Measurements from ENCODE around the gene TMEM38A.
"Not testable (repeated sequence)": the region's sequence is repeated elsewhere in the genome, so short reads cannot be mapped to it uniquely, and the experiment has no call there.

TMEM38A gene

DNA sequence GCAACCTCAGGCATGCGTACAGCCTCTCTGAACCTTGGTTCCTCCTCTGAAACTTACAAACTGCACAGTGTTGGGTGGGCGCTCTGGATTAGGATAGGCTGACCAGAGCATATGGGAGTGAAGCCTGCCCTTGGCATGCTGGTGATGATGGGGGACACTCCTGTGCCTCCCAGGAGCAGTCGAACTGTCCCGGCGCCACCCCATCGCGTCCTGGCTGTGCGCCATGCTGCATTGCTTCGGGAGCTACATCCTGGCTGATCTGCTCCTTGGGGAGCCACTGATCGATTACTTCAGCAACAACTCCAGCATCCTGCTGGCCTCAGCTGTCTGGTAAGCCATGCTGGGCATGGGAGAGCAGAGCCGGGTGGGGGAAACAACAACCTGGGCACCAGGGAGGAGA is 18.9 kb downstream of the TMEM38A start:
- no peak for DNase-seq

- DNase-seq, result no peak
Observed at GRCh38 chr19:16682539-16682938, 21.6 kb downstream of the TMEM38A start.

GRCh38 chr19:16684216-16684615 is 23.3 kb downstream of the TMEM38A start:
- DNase-seq, result no peak

DNA sequence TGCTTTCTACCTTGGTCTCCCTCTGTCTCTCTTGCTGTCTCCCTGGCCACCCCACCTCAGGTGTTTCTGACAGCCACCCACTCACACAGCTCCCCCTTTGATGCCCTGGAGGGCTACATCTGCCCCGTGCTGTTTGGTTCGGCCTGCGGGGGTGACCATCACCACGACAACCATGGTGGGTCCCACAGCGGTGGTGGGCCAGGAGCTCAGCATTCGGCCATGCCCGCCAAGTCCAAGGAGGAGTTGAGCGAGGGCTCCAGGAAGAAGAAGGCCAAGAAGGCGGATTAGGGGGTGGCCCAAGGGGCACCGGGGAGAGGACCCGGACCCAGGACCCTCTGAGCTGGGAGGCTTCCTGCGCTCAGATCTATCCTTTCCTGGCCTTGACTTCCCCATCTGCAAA is 27.1 kb downstream of the TMEM38A start:
- DNase-seq, result no peak

DNA sequence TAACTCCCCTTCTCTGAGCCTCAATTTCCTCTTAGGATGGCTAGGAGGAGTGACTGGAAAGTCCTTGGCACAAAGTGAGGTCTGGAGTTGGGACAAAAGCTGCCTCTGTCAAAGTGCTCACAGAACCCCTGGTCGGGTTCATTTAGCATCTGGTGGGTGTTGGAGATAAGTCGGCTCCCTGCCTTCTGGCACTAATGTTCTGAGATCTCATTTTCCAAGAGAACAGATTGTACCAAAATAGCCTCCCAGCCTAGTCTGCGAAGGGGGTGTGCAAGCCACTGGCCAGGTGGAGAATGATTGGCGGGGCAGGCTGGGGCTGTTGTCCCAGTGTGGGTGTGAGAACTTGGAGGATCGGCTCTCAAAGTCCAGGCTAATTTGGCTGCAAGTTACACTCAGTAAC is 38.0 kb downstream of the TMEM38A start:
- no peak for DNase-seq

- DNase-seq, result no peak
Observed at GRCh38 chr19:16702123-16702522, 41.2 kb downstream of the TMEM38A start.

GRCh38 chr19:16703677-16704076 is 42.7 kb downstream of the TMEM38A start:
- no peak for DNase-seq

DNA sequence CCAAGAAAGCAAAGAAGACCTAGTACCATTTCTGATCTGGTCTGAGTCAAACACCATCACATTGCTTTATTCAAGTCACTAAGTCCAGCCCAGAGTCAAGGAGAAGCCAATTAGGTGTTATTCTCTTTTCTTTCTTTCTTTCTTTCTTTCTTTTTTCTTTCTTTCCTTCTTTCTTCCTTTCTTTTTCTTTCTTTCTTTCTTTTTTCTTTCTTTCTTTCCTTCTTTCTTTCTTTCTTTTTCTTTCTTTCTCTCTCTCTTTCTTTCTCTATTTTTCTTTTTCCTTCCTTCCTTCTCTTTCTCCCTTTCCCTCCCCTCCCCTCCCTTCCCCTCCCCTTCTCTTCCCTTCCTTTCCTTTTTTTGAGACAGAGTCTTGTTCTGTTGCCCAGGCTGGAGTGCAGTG is 49.9 kb downstream of the TMEM38A start:
- not testable (repeated sequence) for DNase-seq

DNA sequence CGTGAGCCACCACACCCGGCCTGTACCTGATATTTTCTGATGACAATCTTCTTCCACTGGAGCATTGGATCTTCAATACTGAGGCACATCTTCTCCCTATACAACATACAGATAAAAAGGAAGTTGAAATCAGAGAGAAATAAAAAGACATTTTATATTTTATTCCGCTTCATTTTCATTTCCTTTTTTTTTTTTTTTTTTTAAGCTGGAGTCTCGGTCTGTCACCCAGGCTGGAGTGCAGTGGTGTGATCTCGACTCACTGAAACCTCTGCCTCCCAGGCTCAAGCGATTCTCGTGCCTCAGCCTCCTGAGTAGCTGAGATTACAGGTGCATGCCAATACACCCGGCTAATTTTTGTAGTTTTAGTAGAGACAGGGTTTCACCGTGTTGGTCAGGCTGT is 51.4 kb downstream of the TMEM38A start:
- not testable (repeated sequence) for DNase-seq

- peak; percentile 21 for DNase-seq
Observed at GRCh38 chr19:16714702-16715287, 53.9 kb downstream of the TMEM38A start.

- DNase-seq, result no peak
Observed at GRCh38 chr19:16715611-16716010, 54.7 kb downstream of the TMEM38A start.

DNA sequence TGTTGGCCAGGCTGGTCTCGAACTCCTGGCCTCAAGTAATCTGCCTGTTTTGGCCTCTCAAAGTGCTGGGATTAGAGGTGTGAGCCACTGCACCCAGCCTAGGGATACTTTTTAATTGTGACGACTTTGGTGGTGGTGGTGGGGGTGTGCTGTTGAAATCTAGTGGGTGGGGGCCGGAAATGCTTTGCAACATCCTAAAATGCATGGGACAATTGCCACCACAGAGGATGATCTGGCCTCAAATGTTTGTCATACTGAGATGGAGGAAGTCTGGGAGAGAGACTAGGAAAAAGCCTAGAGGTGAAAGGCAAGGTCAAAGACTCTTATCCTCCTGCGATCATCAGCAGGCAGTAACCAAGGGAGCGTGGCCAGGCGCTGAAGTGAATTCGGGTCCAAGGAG is 60.1 kb downstream of the TMEM38A start:
- no peak for DNase-seq

- DNase-seq, result no peak
Observed at GRCh38 chr19:16722591-16722990, 61.7 kb downstream of the TMEM38A start.

DNA sequence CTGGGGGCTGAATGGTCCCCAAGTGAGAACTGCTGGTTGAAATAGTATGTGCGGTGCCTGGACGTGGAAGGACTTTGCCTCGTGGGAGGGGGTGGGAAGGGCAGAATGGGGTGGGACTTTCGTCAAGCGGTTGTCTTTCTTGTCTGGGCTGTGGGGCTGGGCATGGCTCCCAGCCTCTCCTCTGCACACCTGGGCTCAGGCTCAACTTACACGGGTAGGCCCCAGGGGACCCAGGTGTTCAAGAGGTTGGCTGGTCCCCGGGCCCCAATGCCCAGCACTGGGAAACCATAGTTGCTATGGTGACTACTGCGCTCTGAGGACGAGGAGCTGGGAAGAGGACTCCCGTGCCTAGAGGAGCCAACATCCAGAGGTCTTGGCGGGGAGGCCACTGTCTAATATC is 66.0 kb downstream of the TMEM38A start:
- no peak for DNase-seq

- DNase-seq, result not testable (repeated sequence)
Observed at GRCh38 chr19:16735650-16736266, 74.8 kb downstream of the TMEM38A start.

DNA sequence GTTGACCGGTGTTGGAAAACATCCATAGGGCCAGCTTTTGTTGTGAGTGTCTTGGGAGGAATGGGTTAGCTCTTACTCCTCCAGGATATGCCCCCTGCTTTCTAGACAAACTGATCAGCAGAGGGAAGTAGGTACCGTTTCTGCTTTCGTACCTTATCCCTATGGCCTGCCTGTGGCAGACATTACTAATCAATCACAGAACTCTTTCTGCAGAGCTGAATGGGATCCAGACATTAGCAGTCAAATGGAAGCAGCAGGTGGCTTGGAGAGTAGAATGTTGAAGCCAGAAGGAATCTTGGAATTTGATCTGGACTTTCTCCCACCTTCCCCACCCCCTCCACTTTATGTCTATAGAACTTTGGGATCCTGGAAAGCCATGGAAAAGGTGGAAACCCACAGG is 75.8 kb downstream of the TMEM38A start:
- no peak for DNase-seq

DNA sequence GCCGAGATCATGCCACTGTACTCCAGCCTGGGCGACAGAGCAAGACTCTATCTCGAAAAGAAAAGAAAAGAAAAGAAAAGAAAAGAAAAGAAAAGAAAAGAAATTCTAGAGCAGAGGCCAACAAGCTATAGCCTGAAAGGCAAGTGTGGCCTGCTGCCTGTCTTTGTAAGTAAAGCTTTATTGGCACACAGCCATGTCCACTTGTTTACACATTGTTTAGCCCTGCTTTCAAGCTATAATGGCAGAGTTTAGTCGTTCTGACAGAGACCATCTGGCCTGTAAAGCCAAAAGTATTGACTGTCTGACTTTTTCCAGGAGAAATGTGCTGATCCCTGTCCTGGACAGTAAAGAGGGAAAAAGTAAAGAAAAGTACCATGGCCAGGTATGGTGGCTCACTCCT is 77.0 kb downstream of the TMEM38A start:
- DNase-seq, result no peak

GRCh38 chr19:16739546-16739945 is 78.6 kb downstream of the TMEM38A start:
- DNase-seq, result no peak

All from stimulated activated CD4-positive, alpha-beta T cell treated with anti-CD3 and anti-CD28 coated beads, Interleukin-12 subunit alpha, Interleukin-12 subunit beta, amount 100 ng/mL, for 4 hours (primary cell).